H1 (cell line): Measurements from ENCODE around the gene KLF12. TPM values are rescaled to one million over a fixed set of nuclear protein-coding genes. Genes with fewer than 3 reads are reported as not detected.

ENCODE experiments used
- CTCF ChIA-PET: fragments of 300-600 bp; sonication (Branson Sonifier 250); formaldehyde crosslinking; loops from one replicate; lab custom pipeline; 2021; ENCODE audit not compliant: partially characterized antibody; lab: Charles Lee
- POLR2A ChIA-PET: fragments of 300-600 bp; sonication (Branson Sonifier 250); formaldehyde crosslinking; loops from one replicate; lab custom pipeline; 2021; ENCODE audit warnings: inconsistent platforms; ENCODE audit not compliant: partially characterized antibody; lab: Charles Lee
- DNase-seq, 2 experiments: peaks; one replicate each; pipeline versions ENCODE4 v3.0.0 to v3.0.0-alpha.2; 2010 to 2022; ENCODE audit warnings: low spot score in 2 of 2, low read depth in 1 of 2, mixed read lengths in 1 of 2
- FAIRE-seq: peaks from 2 replicates; lab custom pipeline; 2011; peaks lifted over from hg19 to GRCh38; lab: Jason Lieb, UNC
- H2AFZ ChIP-seq: 2 replicates; pipeline ENCODE4 v1.8.1; 2012; ENCODE audit warnings: low read length, inconsistent platforms
- H2AK5ac ChIP-seq: 2 replicates; pipeline ENCODE4 v1.6.1; 2013; ENCODE audit warnings: low read depth, low read length
- H2BK120ac ChIP-seq: replicated peaks from 2 replicates; pipeline ENCODE3; 2013; ENCODE audit warnings: low read depth, low read length, inconsistent platforms
- H2BK12ac ChIP-seq: 2 replicates; pipeline ENCODE4 v1.6.1; 2013; ENCODE audit warnings: low read depth, low read length
- H2BK15ac ChIP-seq: 2 replicates; pipeline ENCODE4 v1.6.1; 2013; ENCODE audit warnings: low read length
- H2BK20ac ChIP-seq: 2 replicates; pipeline ENCODE4 v1.6.1; 2013; ENCODE audit warnings: low read length
- H2BK5ac ChIP-seq: 2 replicates; pipeline ENCODE4 v1.6.1; 2013; ENCODE audit warnings: low read depth, low read length
- H3K14ac ChIP-seq: 2 replicates; pipeline ENCODE4 v1.6.1; 2013; ENCODE audit warnings: inconsistent platforms; ENCODE audit not compliant: insufficient read length
- H3K18ac ChIP-seq: 2 replicates; pipeline ENCODE4 v1.6.1; 2013; ENCODE audit warnings: low read length; ENCODE audit errors: extremely low read depth
- H3K23ac ChIP-seq: 2 replicates; pipeline ENCODE4 v1.6.1; 2013; ENCODE audit warnings: inconsistent platforms; ENCODE audit not compliant: insufficient read length
- H3K23me2 ChIP-seq: 2 replicates; pipeline ENCODE4 v1.6.1; 2013; ENCODE audit warnings: low read depth, low read length
- H3K27ac ChIP-seq: 2 replicates; pipeline ENCODE4 v1.6.1; 2011; ENCODE audit warnings: low read depth, low read length, inconsistent platforms
- H3K27me3 ChIP-seq, 4 experiments: replicated peaks in 1 of 4; 1 replicate in 1 of 4; 2 replicates in 3 of 4; pipeline versions ENCODE4 v1.6.1 to v1.8.1; 2011 to 2013; ENCODE audit warnings: low read length in 3 of 4, mild to moderate bottlenecking in 3 of 4, inconsistent platforms in 2 of 4, mixed read lengths in 2 of 4, moderate library complexity in 1 of 4; ENCODE audit not compliant: control insufficient read depth in 3 of 4, insufficient read depth in 3 of 4; ENCODE audit errors: extremely low read depth in 1 of 4
- H3K36me3 ChIP-seq, 4 experiments: 2 replicates each; pipeline versions ENCODE4 v1.6.1 to v1.8.1; 2011 to 2013; ENCODE audit warnings: mild to moderate bottlenecking in 4 of 4, low read length in 3 of 4, moderate library complexity in 2 of 4, control low read depth in 1 of 4, inconsistent platforms in 1 of 4; ENCODE audit not compliant: insufficient read depth in 4 of 4, control insufficient read depth in 2 of 4
- H3K4ac ChIP-seq: replicated peaks from 2 replicates; pipeline ENCODE3; 2013; ENCODE audit warnings: low read length, low read depth, mixed read lengths, inconsistent platforms; ENCODE audit not compliant: insufficient read length
- H3K4me1 ChIP-seq, 4 experiments: replicated peaks in 1 of 4; 1 replicate in 1 of 4; 2 replicates in 3 of 4; pipeline versions ENCODE4 v1.6.1 to v1.8.1; 2011 to 2013; ENCODE audit warnings: low read length in 3 of 4, inconsistent platforms in 2 of 4, mixed read lengths in 1 of 4; ENCODE audit not compliant: insufficient read depth in 4 of 4, control insufficient read depth in 3 of 4
- H3K4me2 ChIP-seq, 2 experiments: 2 replicates each; pipeline versions ENCODE4 v1.6.1 to v1.8.1; 2011 to 2013; ENCODE audit warnings: low read depth in 2 of 2, low read length in 2 of 2, control low read depth in 1 of 2, inconsistent platforms in 1 of 2, mild to moderate bottlenecking in 1 of 2; ENCODE audit not compliant: insufficient read depth in 1 of 2
- H3K4me3 ChIP-seq, 4 experiments: fragments of 200-600, 300-600 bp in 1 of 4; sonication (generic), shearing (Covaris generic), sonication (Bioruptor Twin) in 1 of 4; 2 replicates each; pipeline versions ENCODE4 v1.5.1 to v1.8.1; 2011 to 2016; ENCODE audit warnings: low read length in 4 of 4, low read depth in 3 of 4, control low read depth in 2 of 4, inconsistent platforms in 2 of 4, mild to moderate bottlenecking in 2 of 4, mixed read lengths in 1 of 4, moderate library complexity in 1 of 4; ENCODE audit not compliant: insufficient read depth in 2 of 4; ENCODE audit errors: extremely low read depth in 1 of 4
- H3K56ac ChIP-seq: replicated peaks from 2 replicates; pipeline ENCODE3; 2013; ENCODE audit warnings: low read depth, mild to moderate bottlenecking, mixed read lengths, low read length, inconsistent platforms; ENCODE audit not compliant: insufficient read length
- H3K79me1 ChIP-seq: 2 replicates; pipeline ENCODE4 v1.6.1; 2013; ENCODE audit warnings: low read depth, low read length, control low read depth
- H3K79me2 ChIP-seq, 2 experiments: 2 replicates each; pipeline versions ENCODE4 v1.6.1 to v1.8.1; 2012 to 2013; ENCODE audit warnings: low read length in 2 of 2, mild to moderate bottlenecking in 2 of 2, inconsistent platforms in 1 of 2; ENCODE audit not compliant: insufficient read depth in 2 of 2, control insufficient read depth in 1 of 2
- H3K9ac ChIP-seq, 4 experiments: replicated peaks in 1 of 4; 1 replicate in 1 of 4; 2 replicates in 3 of 4; pipeline versions ENCODE4 v1.6.1 to v1.8.1; 2011 to 2013; ENCODE audit warnings: low read depth in 3 of 4, low read length in 3 of 4, control low read depth in 2 of 4, mild to moderate bottlenecking in 2 of 4, moderate library complexity in 2 of 4, inconsistent platforms in 1 of 4; ENCODE audit errors: extremely low read depth in 1 of 4
- H3K9me3 ChIP-seq, 2 experiments: 2 replicates each; pipeline versions ENCODE4 v1.6.1 to v1.8.1; 2012 to 2013; ENCODE audit warnings: mild to moderate bottlenecking in 2 of 2, moderate library complexity in 2 of 2, control low read depth in 1 of 2, inconsistent platforms in 1 of 2, low read depth in 1 of 2, low read length in 1 of 2, mixed read lengths in 1 of 2; ENCODE audit not compliant: insufficient read depth in 2 of 2
- H4K20me1 ChIP-seq, 2 experiments: replicated peaks in 1 of 2; 2 replicates each; pipeline versions ENCODE3 to v1.8.1; 2011 to 2013; ENCODE audit warnings: inconsistent platforms in 2 of 2, low read length in 2 of 2, mild to moderate bottlenecking in 1 of 2; ENCODE audit not compliant: insufficient read depth in 2 of 2, control insufficient read depth in 1 of 2
- H4K5ac ChIP-seq: 2 replicates; pipeline ENCODE4 v1.6.1; 2013; ENCODE audit warnings: low read length, low read depth, mixed read lengths, inconsistent platforms; ENCODE audit not compliant: insufficient read length
- H4K8ac ChIP-seq: 2 replicates; pipeline ENCODE4 v1.8.0; 2013; ENCODE audit warnings: mild to moderate bottlenecking, moderate library complexity, low read length, inconsistent platforms; ENCODE audit not compliant: insufficient read depth; ENCODE audit errors: extremely low read depth
- H4K91ac ChIP-seq: replicated peaks from 2 replicates; pipeline ENCODE3; 2013; ENCODE audit warnings: low read length, mixed read lengths, inconsistent platforms; ENCODE audit not compliant: insufficient read length
- ASH2L ChIP-seq: fragments of 200-600, 300-600 bp; sonication (generic); IDR thresholded peaks from one replicate; pipeline ENCODE4 v1.7.1; 2017; ENCODE audit warnings: low read length
- CBX5 ChIP-seq: fragments of 300-800, 300-1000 bp; sonication (generic); IDR thresholded peaks from 2 replicates; pipeline ENCODE4 v1.7.1; 2016; ENCODE audit warnings: antibody characterized with exemption, low read length, low read depth
- CTCF ChIP-seq, 3 experiments: IDR thresholded peaks; 1 replicate in 2 of 3; 2 replicates in 1 of 3; pipeline versions ENCODE4 v1.5.1 to v1.6.1; 2011; ENCODE audit warnings: low read length in 3 of 3, mild to moderate bottlenecking in 3 of 3, inconsistent platforms in 2 of 3, low read depth in 1 of 3, moderate library complexity in 1 of 3; ENCODE audit not compliant: insufficient read depth in 1 of 3; ENCODE audit errors: control extremely low read depth in 1 of 3
- GABPA ChIP-seq: IDR thresholded peaks from 2 replicates; pipeline ENCODE4 v1.6.1; 2011; ENCODE audit warnings: mild to moderate bottlenecking, low read length, moderate library complexity, borderline replicate concordance; ENCODE audit not compliant: insufficient read depth
- KDM4A ChIP-seq: IDR thresholded peaks from one replicate; pipeline ENCODE4 v1.7.1; 2012; ENCODE audit warnings: low read depth, mild to moderate bottlenecking, moderate library complexity, low read length, inconsistent platforms; ENCODE audit not compliant: severe bottlenecking
- RAD21 ChIP-seq, 2 experiments: IDR thresholded peaks in 1 of 2; conservative IDR thresholded peaks in 1 of 2; 2 replicates each; pipeline ENCODE4 v1.6.1; 2011; ENCODE audit warnings: low read depth in 2 of 2, low read length in 2 of 2, improper control_type of control experiment in 1 of 2, inconsistent platforms in 1 of 2, mild to moderate bottlenecking in 1 of 2, moderate library complexity in 1 of 2
- SUZ12 ChIP-seq: fragments of 200-600 bp; sonication (generic); IDR thresholded peaks from 2 replicates; pipeline ENCODE4 v1.6.1; 2012; ENCODE audit warnings: mild to moderate bottlenecking, inconsistent platforms, low read length, moderate library complexity, mixed read lengths
- TEAD4 ChIP-seq: IDR thresholded peaks from 2 replicates; pipeline ENCODE4 v1.6.1; 2012; ENCODE audit warnings: low read depth, low read length, inconsistent platforms, mixed read lengths
- WGBS, 2 experiments: shearing (Covaris generic) in 1 of 2; methylation state at CpG; one replicate each; pipeline versions ENCODE4 v1.1.6 to v1.1.7; 2013 to 2015; ENCODE audit warnings: low lambda C conversion rate in 2 of 2, mixed read lengths in 2 of 2, inconsistent platforms in 1 of 2, low coverage in 1 of 2, missing lambda C conversion rate in 1 of 2; ENCODE audit not compliant: insufficient replicate concordance in 2 of 2, insufficient coverage in 1 of 2, insufficient read length in 1 of 2; ENCODE audit errors: extremely low coverage in 1 of 2, missing lambda C conversion rate in 1 of 2; 5-methylcytosine and 5-hydroxymethylcytosine counted together
- polyA plus RNA-seq, 7 experiments: library from polyadenylated mRNA; depleted of rRNA in 3 of 7; stranded (reverse) in 5 of 7; unstranded in 2 of 7; fragments of >200 nt in 5 of 7; fragments of 200-250 nt in 2 of 7; gene quantifications; 1 replicate in 5 of 7; 2 replicates in 1 of 7; 4 replicates in 1 of 7; pipeline versions ENCODE4 v1.2.1 to v1.2.3, GENCODE V29; 2011 to 2013; ENCODE audit warnings: missing spikeins in 2 of 7, mixed read lengths in 2 of 7
- total RNA-seq: library from RNA; stranded (reverse); fragmentation: NEBNext Ultra II Directional; extraction: Animal tissue kit (Norgen Biotek cat#: 25700); gene quantifications from 2 replicates; pipeline ENCODE4 v1.2.1, GENCODE V29; 2021

Gene KLF12
- total and polyA plus RNA-seq, 2 of the 8 experiments (the other 6 are each of a cell fraction or from before 2014, with no cell fraction given): 6.6 to 12.1 TPM

GRCh38 chr13:74111901-74112824 is 22.0 kb downstream of the KLF12 start:
- H2AK5ac ChIP-seq: no peak overlapping the region
- H3K79me2 ChIP-seq: peaks cover 0 to 29% of the 10 kb centered on the region in 2 experiments; a peak in 2 of 4 replicates
- no peak overlapping the region for H2BK20ac ChIP-seq
- H3K23ac ChIP-seq: no peak overlapping the region
- no peak overlapping the region for H3K4ac ChIP-seq
- no peak overlapping the region for H3K27ac ChIP-seq
- H3K4me3 ChIP-seq: no peak overlapping the region
- H3K36me3 ChIP-seq: no peaks in the 10 kb centered on the region
- no peaks in the 10 kb centered on the region for H4K20me1 ChIP-seq
- no peaks in the 10 kb centered on the region for H3K23me2 ChIP-seq
- H4K8ac ChIP-seq: no peak overlapping the region
- no peak overlapping the region for H2BK5ac ChIP-seq
- H4K5ac ChIP-seq: no peak overlapping the region
- H3K4me1 ChIP-seq: peaks cover 0 to 6% (median 0%) of the 10 kb centered on the region in 4 experiments; a peak in 1 of 7 replicates
- H3K9ac ChIP-seq: no peak overlapping the region
- H3K18ac ChIP-seq: no peak overlapping the region
- H3K27me3 ChIP-seq: no peaks in the 10 kb centered on the region
- no peak overlapping the region for H2BK15ac ChIP-seq
- WGBS, 2 experiments: 73% methylated on average over 5 of the region's 5 CpGs; no CpG with 5 or more reads in 1 of the 2 experiments
- no peak overlapping the region for H3K14ac ChIP-seq
- no peak overlapping the region for H2BK120ac ChIP-seq
- no peak overlapping the region for H2AFZ ChIP-seq
- H3K79me1 ChIP-seq: no peaks in the 10 kb centered on the region; the same call in 1 of the 2 replicates
- DNase-seq (no peak), FAIRE-seq (no peak)
- H4K91ac ChIP-seq: no peak overlapping the region
- ChIA-PET CTCF (interaction anchor here (1.3 kb wide), 1 partner anchor 11 kb away, joined by 3 read pairs; no protein-coding TSS in a partner anchor), POLR2A (no interaction called here)
- H3K4me2 ChIP-seq: no peak overlapping the region
- H3K56ac ChIP-seq: no peak overlapping the region
- H2BK12ac ChIP-seq: no peak overlapping the region
- H3K9me3 ChIP-seq: no peaks in the 10 kb centered on the region
- TF ChIP-seq CBX5: no peak
- TF ChIP-seq RAD21 (IDR thresholded peaks at IDR 0.05 in 1 of 2, conservative IDR thresholded peaks at IDR 0.05 in 1 of 2; ENCODE audit: low read depth in 2 of 2, low read length in 2 of 2): no peak
- TF ChIP-seq TEAD4: no peak
- no peak for TF ChIP-seq ASH2L
- no peak for TF ChIP-seq SUZ12
- no peak for TF ChIP-seq KDM4A
- no peak for TF ChIP-seq CTCF (IDR thresholded peaks at IDR 0.05; ENCODE audit: control extremely low read depth in 1 of 3, insufficient read depth in 1 of 3, low read depth in 1 of 3, low read length in 3 of 3)
- no peak for TF ChIP-seq GABPA
